ENCODE measurements around the gene TRIP10. TPM values are rescaled to one million over a fixed set of nuclear protein-coding genes. Genes with fewer than 3 reads are reported as not detected.

Gene TRIP10
- total and polyA plus RNA-seq, 2 of the 13 experiments (the other 11 are each of a cell fraction or from before 2014, with no cell fraction given) = 32.5 to 33.2 TPM

DNA sequence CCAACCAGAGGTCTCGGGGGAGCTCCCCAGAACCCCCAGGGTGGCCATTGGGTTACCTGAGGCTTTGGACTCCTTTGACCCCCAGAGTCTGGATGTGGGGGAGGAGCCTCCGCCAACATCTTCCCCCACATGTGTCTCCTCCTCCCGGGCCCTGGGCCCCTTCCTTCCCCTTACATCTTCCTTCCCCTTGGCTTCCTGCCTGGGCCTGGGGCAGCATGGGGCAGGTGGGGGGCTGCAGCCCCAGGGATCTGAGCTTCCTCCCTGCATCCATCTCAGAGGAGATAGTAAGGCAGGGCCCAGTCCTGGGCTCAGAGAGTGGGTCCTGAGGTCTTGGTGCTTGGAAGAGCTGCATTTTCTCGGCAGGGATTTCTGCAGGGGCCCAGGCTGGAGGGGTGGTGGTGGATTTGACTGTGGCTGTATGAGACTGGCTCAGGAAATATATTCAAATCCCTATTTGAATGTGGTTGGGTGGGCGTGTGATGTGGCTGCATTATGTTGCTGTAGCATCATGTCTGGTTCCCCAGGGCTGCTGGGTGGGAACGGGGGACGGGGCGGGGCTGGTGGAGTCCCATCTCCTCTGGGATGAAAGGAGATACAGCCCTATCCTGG, 33.9 kb downstream of the TRIP10 start:
- no peaks in the 10 kb centered on the region for H3K36me3 ChIP-seq (replicated peaks in 1 of 2; ENCODE audit: control insufficient read depth in 1 of 2, insufficient read depth in 2 of 2, low read length in 2 of 2)
- no peaks in the 10 kb centered on the region for H3K79me2 ChIP-seq (ENCODE audit: insufficient read depth, low read length)
- H3K27ac ChIP-seq (ENCODE audit: extremely low read length, insufficient read depth, low read length) = no peak overlapping the region
- H3K4me2 ChIP-seq (ENCODE audit: low read depth, low read length) = no peak overlapping the region
- CTCF ChIA-PET (ENCODE audit: low intra/inter-chr PET ratio, low total read pairs) = no interaction called here
- ATAC-seq (no peak), DNase-seq (ENCODE audit: low spot score) (no peak), FAIRE-seq (no peak)
- H4K20me1 ChIP-seq (ENCODE audit: insufficient read depth, low read length) = no peaks in the 10 kb centered on the region
- no peaks in the 10 kb centered on the region for H3K9me3 ChIP-seq (ENCODE audit: low read length)
- TF ChIP-seq NFYB (CRISPR knock-in tag; IDR thresholded peaks at IDR 0.05) (no peak), ZSCAN9 (CRISPR knock-in tag; IDR thresholded peaks at IDR 0.05; ENCODE audit: borderline replicate concordance) (no peak), ZNF354B (CRISPR knock-in tag; IDR thresholded peaks at IDR 0.05) (no peak), MIER3 (CRISPR knock-in tag; IDR thresholded peaks at IDR 0.05; ENCODE audit: borderline replicate concordance) (no peak), ZNF343 (CRISPR knock-in tag; IDR thresholded peaks at IDR 0.05) (no peak)
- TF ChIP-seq, protein P1, sequence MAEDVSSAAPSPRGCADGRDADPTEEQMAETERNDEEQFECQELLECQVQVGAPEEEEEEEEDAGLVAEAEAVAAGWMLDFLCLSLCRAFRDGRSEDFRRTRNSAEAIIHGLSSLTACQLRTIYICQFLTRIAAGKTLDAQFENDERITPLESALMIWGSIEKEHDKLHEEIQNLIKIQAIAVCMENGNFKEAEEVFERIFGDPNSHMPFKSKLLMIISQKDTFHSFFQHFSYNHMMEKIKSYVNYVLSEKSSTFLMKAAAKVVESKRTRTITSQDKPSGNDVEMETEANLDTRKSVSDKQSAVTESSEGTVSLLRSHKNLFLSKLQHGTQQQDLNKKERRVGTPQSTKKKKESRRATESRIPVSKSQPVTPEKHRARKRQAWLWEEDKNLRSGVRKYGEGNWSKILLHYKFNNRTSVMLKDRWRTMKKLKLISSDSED (CRISPR knock-in tag; IDR thresholded peaks at IDR 0.05) = no peak
- TF ChIP-seq, protein P2, sequence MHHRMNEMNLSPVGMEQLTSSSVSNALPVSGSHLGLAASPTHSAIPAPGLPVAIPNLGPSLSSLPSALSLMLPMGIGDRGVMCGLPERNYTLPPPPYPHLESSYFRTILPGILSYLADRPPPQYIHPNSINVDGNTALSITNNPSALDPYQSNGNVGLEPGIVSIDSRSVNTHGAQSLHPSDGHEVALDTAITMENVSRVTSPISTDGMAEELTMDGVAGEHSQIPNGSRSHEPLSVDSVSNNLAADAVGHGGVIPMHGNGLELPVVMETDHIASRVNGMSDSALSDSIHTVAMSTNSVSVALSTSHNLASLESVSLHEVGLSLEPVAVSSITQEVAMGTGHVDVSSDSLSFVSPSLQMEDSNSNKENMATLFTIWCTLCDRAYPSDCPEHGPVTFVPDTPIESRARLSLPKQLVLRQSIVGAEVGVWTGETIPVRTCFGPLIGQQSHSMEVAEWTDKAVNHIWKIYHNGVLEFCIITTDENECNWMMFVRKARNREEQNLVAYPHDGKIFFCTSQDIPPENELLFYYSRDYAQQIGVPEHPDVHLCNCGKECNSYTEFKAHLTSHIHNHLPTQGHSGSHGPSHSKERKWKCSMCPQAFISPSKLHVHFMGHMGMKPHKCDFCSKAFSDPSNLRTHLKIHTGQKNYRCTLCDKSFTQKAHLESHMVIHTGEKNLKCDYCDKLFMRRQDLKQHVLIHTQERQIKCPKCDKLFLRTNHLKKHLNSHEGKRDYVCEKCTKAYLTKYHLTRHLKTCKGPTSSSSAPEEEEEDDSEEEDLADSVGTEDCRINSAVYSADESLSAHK (CRISPR knock-in tag; IDR thresholded peaks at IDR 0.05; ENCODE audit: borderline replicate concordance) = no peak
- no TSS peak for BruUV-seq (replicated peaks)
- POLR2A ChIA-PET = no interaction called here
- H3K27me3 ChIP-seq (ENCODE audit: control insufficient read depth in 1 of 2, insufficient read depth in 2 of 2, low read length in 2 of 2) = no peaks in the 10 kb centered on the region
- no peaks in the 10 kb centered on the region for H3K4me1 ChIP-seq (ENCODE audit: insufficient read depth, low read length)
- H3K4me3 ChIP-seq (replicated peaks in 1 of 3; ENCODE audit: insufficient read depth in 1 of 3, low read depth in 2 of 3, low read length in 3 of 3) = no peak overlapping the region
- no peak overlapping the region for H2AFZ ChIP-seq (ENCODE audit: low read length)
- 29% methylated on average over 4 of the region's 8 CpGs for WGBS (ENCODE audit: low lambda C conversion rate)
- intact Hi-C loops (cut with micrococcal nuclease; ENCODE audit: unreplicated experiment) = no loop called here
- no peak overlapping the region for H3K9ac ChIP-seq (ENCODE audit: insufficient read depth, low read depth, low read length)
- in situ Hi-C loops (cut with HindIII; ENCODE audit: extremely low pct_ligation_motif_present, low pct_unique_long_range_greater_than_20kb) = no loop called here

Data from HepG2 (cell line).